ENCODE measurements around the gene LEMD2.

LEMD2 gene

GRCh38 chr6:33721508-33721907 is 67.4 kb downstream of the LEMD2 start:
- H3K9me3 ChIP-seq (ENCODE audit: control insufficient read depth, insufficient read depth, low read depth, low read length): no peaks in the 10 kb centered on the region
- H3K4me3 ChIP-seq (ENCODE audit: low read depth, low read length): no peak overlapping the region
- H3K27ac ChIP-seq (ENCODE audit: extremely low read depth, low read depth, low read length): no peak overlapping the region
- no peaks in the 10 kb centered on the region for H3K36me3 ChIP-seq (ENCODE audit: control insufficient read depth in 2 of 2, insufficient read depth in 1 of 2, low read length in 2 of 2)
- CTCF ChIA-PET: interaction anchor here (1.0 to 3.6 kb wide), 5 partner anchors 10 to 316 kb away, joined by 3 to 18 read pairs (median 6); partner anchors contain the start of gene UQCC2
- no peak for TF ChIP-seq EGR2 (tag by site-specific recombination; IDR thresholded peaks at IDR 0.05; ENCODE audit: low read depth)
- no peak for TF ChIP-seq ZNF24 (tag by site-specific recombination; IDR thresholded peaks at IDR 0.05)
- TF ChIP-seq ZNF292 (tag by site-specific recombination; IDR thresholded peaks at IDR 0.05; ENCODE audit: borderline replicate concordance, low read depth): no peak
- TF ChIP-seq ZNF701 (tag by site-specific recombination; IDR thresholded peaks at IDR 0.05): no peak
- TF ChIP-seq GLI2 (tag by site-specific recombination; IDR thresholded peaks at IDR 0.05; ENCODE audit: borderline replicate concordance, low read depth): no peak
- TF ChIP-seq ZNF48 (tag by site-specific recombination; IDR thresholded peaks at IDR 0.05): no peak
- TF ChIP-seq ZNF837 (tag by site-specific recombination; IDR thresholded peaks at IDR 0.05): no peak
- TF ChIP-seq ZBTB49 (tag by site-specific recombination; IDR thresholded peaks at IDR 0.05; ENCODE audit: low read depth): no peak
- TF ChIP-seq ZFP37 (tag by site-specific recombination; IDR thresholded peaks at IDR 0.05): no peak
- no peak for TF ChIP-seq ZNF530 (tag by site-specific recombination; IDR thresholded peaks at IDR 0.05; ENCODE audit: low read depth)
- TF ChIP-seq RBAK (tag by site-specific recombination; IDR thresholded peaks at IDR 0.05): no peak
- no peak for TF ChIP-seq ZBTB11 (tag by site-specific recombination; conservative IDR thresholded peaks at IDR 0.05; ENCODE audit: low read depth)
- no peak for TF ChIP-seq ZNF354C (tag by site-specific recombination; IDR thresholded peaks at IDR 0.05; ENCODE audit: borderline replicate concordance, low read depth)
- no peak for TF ChIP-seq ZNF404 (tag by site-specific recombination; IDR thresholded peaks at IDR 0.05)
- TF ChIP-seq ZNF157 (tag by site-specific recombination; IDR thresholded peaks at IDR 0.05): no peak
- no peak for TF ChIP-seq ZNF692 (tag by site-specific recombination; IDR thresholded peaks at IDR 0.05)
- no peak for TF ChIP-seq ZNF624 (tag by site-specific recombination; IDR thresholded peaks at IDR 0.05)
- no peak for TF ChIP-seq ZBTB48 (tag by site-specific recombination; IDR thresholded peaks at IDR 0.05)
- POLR2A ChIA-PET: interaction anchor here (1.2 to 2.3 kb wide), 2 partner anchors 10 kb away, joined by 5 to 13 read pairs; partner anchors contain the start of gene UQCC2
- no peaks in the 10 kb centered on the region for H3K4me1 ChIP-seq (ENCODE audit: control insufficient read depth, insufficient read depth, low read length)

Measured in HEK293 (cell line).